ENCODE data around the gene AK3. TPM values are rescaled to one million over a fixed set of nuclear protein-coding genes. Genes with fewer than 3 reads are reported as not detected.
"Not testable (repeated sequence)": the region's sequence is repeated elsewhere in the genome, so short reads cannot be mapped to it uniquely, and the experiment has no call there.

The AK3 gene
- total RNA-seq, 1 experiment from 2014 or later, result 41.5 TPM

GRCh38 chr9:4784403-4784802 is 43.4 kb upstream of the AK3 start:
- no peak overlapping the region for H3K14ac ChIP-seq (ENCODE audit: insufficient read depth, low read length)
- no peak overlapping the region for H2BK5ac ChIP-seq (ENCODE audit: insufficient read length, low read length)
- peaks cover 3% of the 10 kb centered on the region; the same call in 1 of the 2 replicates for H3K27me3 Mint-ChIP-seq (ENCODE audit: low read depth)
- no peak overlapping the region for H3T11ph ChIP-seq (ENCODE audit: low read length)
- H3K9me3 ChIP-seq (ENCODE audit: control insufficient read depth, low read depth, low read length), result no peaks in the 10 kb centered on the region
- H3K27me3 ChIP-seq (ENCODE audit: insufficient read depth, low read length), result no peaks in the 10 kb centered on the region
- no peak for TF ChIP-seq CTCF (conservative IDR thresholded peaks at IDR 0.05)
- no peak overlapping the region for H3K23ac ChIP-seq (ENCODE audit: insufficient read length, low read depth, low read length)
- H3K36me3 Mint-ChIP-seq (ENCODE audit: insufficient read depth in 1 of 3, low read depth in 3 of 3), result no peaks in the 10 kb centered on the region; a peak in 1 of 7 replicates
- peaks cover 9 to 10% of the 10 kb centered on the region in 2 experiments for H3K4me1 Mint-ChIP-seq
- no peak overlapping the region for H3K4me2 ChIP-seq (ENCODE audit: insufficient read depth, insufficient read length, low read length)
- no peak overlapping the region for H2BK12ac ChIP-seq (ENCODE audit: insufficient read length, low read depth, low read length)
- no peaks in the 10 kb centered on the region for H3K4me1 ChIP-seq (ENCODE audit: insufficient read depth, low read length)
- H4K91ac ChIP-seq (ENCODE audit: insufficient read length, low read depth, low read length), result no peak overlapping the region
- H3K4me3 Mint-ChIP-seq, result no peak overlapping the region
- H2BK15ac ChIP-seq (ENCODE audit: low read depth, low read length), result no peak overlapping the region
- no peak overlapping the region for H3K4ac ChIP-seq (ENCODE audit: low read depth, low read length)
- no peak overlapping the region for H4K5ac ChIP-seq (ENCODE audit: insufficient read length, low read depth, low read length)
- no peak for DNase-seq
- no peak overlapping the region for H2AFZ ChIP-seq (ENCODE audit: low read length)
- no peaks in the 10 kb centered on the region for H3K23me2 ChIP-seq (ENCODE audit: insufficient read length, low read depth, low read length, poor library complexity, severe bottlenecking)
- H3K27ac Mint-ChIP-seq, result peak overlapping the region in 1 of 3 experiments; percentile 76; a peak in 1 of 7 replicates
- no peak overlapping the region for H3K18ac ChIP-seq (ENCODE audit: insufficient read length, low read depth, low read length)
- no peak overlapping the region for H3K56ac ChIP-seq (ENCODE audit: insufficient read length, low read depth, low read length)
- H3K27ac ChIP-seq (ENCODE audit: insufficient read length, low read depth, low read length), result no peak overlapping the region
- no peak overlapping the region for H2AK5ac ChIP-seq (ENCODE audit: insufficient read length, low read length)
- no peaks in the 10 kb centered on the region for H4K20me1 ChIP-seq (ENCODE audit: control insufficient read depth, insufficient read depth, insufficient read length)
- H3K79me2 ChIP-seq (ENCODE audit: insufficient read depth, low read length), result no peaks in the 10 kb centered on the region
- no peak overlapping the region for H2BK20ac ChIP-seq (ENCODE audit: low read depth, low read length, poor library complexity, severe bottlenecking)
- H3K79me1 ChIP-seq (ENCODE audit: insufficient read depth, low read depth, low read length, poor library complexity, severe bottlenecking), result no peaks in the 10 kb centered on the region
- H2BK120ac ChIP-seq (ENCODE audit: low read depth, low read length, poor library complexity, severe bottlenecking), result no peak overlapping the region
- H3K9ac ChIP-seq (ENCODE audit: extremely low read depth, insufficient read length, low read length), result no peak overlapping the region
- H3K9me3 Mint-ChIP-seq, result no peaks in the 10 kb centered on the region
- no CpG with 5 or more reads among the region's 2 CpGs for WGBS (ENCODE audit: extremely low coverage, insufficient read length, low lambda C conversion rate)
- H4K8ac ChIP-seq (replicated peaks; ENCODE audit: insufficient read length, low read depth, low read length), result no peak overlapping the region

- not testable (repeated sequence) for H3K36me3 Mint-ChIP-seq (ENCODE audit: insufficient read depth in 1 of 3, low read depth in 3 of 3); H3K27ac ChIP-seq (ENCODE audit: insufficient read length, low read depth, low read length); H3K4me3 Mint-ChIP-seq; H3K14ac ChIP-seq (ENCODE audit: insufficient read depth, low read length); H3K27me3 ChIP-seq (ENCODE audit: insufficient read depth, low read length); H2BK15ac ChIP-seq (ENCODE audit: low read depth, low read length); H3T11ph ChIP-seq (ENCODE audit: low read length); H3K4ac ChIP-seq (ENCODE audit: low read depth, low read length); H2BK5ac ChIP-seq (ENCODE audit: insufficient read length, low read length); H3K27me3 Mint-ChIP-seq (ENCODE audit: low read depth); H3K79me2 ChIP-seq (ENCODE audit: insufficient read depth, low read length); H3K79me1 ChIP-seq (ENCODE audit: insufficient read depth, low read depth, low read length, poor library complexity, severe bottlenecking); H3K9me3 ChIP-seq (ENCODE audit: control insufficient read depth, low read depth, low read length); DNase-seq; H4K5ac ChIP-seq (ENCODE audit: insufficient read length, low read depth, low read length); H4K91ac ChIP-seq (ENCODE audit: insufficient read length, low read depth, low read length); H3K9me3 Mint-ChIP-seq; H4K20me1 ChIP-seq (ENCODE audit: control insufficient read depth, insufficient read depth, insufficient read length); H3K9ac ChIP-seq (ENCODE audit: extremely low read depth, insufficient read length, low read length); H3K56ac ChIP-seq (ENCODE audit: insufficient read length, low read depth, low read length); H2AFZ ChIP-seq (ENCODE audit: low read length); H3K23ac ChIP-seq (ENCODE audit: insufficient read length, low read depth, low read length); H2BK20ac ChIP-seq (ENCODE audit: low read depth, low read length, poor library complexity, severe bottlenecking); H3K4me2 ChIP-seq (ENCODE audit: insufficient read depth, insufficient read length, low read length); H3K18ac ChIP-seq (ENCODE audit: insufficient read length, low read depth, low read length); H3K27ac Mint-ChIP-seq; H2BK120ac ChIP-seq (ENCODE audit: low read depth, low read length, poor library complexity, severe bottlenecking); H3K4me1 ChIP-seq (ENCODE audit: insufficient read depth, low read length); H3K23me2 ChIP-seq (ENCODE audit: insufficient read length, low read depth, low read length, poor library complexity, severe bottlenecking); H4K8ac ChIP-seq (replicated peaks; ENCODE audit: insufficient read length, low read depth, low read length); H2BK12ac ChIP-seq (ENCODE audit: insufficient read length, low read depth, low read length); H2AK5ac ChIP-seq (ENCODE audit: insufficient read length, low read length)
- WGBS (ENCODE audit: extremely low coverage, insufficient read length, low lambda C conversion rate), result no CpG with 5 or more reads among the region's 4 CpGs
- H3K4me1 Mint-ChIP-seq, result peaks cover 9 to 10% of the 10 kb centered on the region in 2 experiments
These were observed 42.2 kb upstream of the AK3 start for GRCh38 chr9:4783191-4783590.
